Fibroblast of skin of abdomen (primary cell): ENCODE measurements around the gene ASAP3.

Source experiments
- DNase-seq: peaks from one replicate; pipeline ENCODE4 v3.0.0-alpha.2; 2013

The ASAP3 gene

DNA sequence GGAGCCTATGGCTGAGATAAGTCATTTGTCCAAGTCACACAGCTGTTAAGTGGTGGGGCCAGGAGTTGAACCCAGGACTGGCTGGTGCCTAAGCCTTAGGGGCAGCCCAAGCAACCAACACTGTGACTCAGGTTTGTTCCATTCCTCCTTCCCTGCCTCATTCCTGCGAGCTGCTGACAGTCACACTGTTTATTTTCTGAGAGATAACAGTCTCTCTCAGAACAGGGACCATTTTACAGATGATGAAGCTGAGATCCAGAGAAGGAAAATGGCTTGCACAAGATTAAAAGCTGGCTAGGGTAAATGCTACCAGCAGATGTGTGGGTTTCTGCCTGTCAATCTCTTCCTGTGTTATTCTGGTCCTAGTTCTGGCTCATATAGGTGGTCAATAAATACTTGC lies 35.1 kb downstream of the ASAP3 start:
- no peak for DNase-seq

GRCh38 chr1:23446661-23447310 lies 37.2 kb downstream of the ASAP3 start:
- no peak for DNase-seq

GRCh38 chr1:23444596-23445390 lies 39.2 kb downstream of the ASAP3 start:
- DNase-seq: no peak

DNA sequence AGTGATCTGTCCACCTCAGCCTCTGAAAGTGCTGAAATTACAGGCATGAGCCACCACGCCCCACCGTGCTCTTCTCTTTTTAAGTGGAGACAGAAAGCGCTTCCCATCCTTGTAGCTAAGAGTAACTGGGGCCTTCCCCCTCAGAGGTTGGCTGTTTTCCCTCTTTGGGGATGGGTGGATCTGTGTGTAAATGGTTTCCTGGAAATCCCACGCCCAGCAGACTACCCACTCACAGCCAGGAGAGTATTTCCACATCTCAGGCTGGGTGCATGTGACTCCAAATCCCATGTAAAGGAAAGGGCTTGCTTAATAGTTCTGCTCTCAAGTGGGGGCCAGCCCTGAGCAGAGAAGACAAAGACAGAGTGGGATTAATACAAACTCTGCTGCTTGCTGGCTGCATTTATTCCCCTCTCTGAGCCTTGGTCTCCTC lies 39.9 kb downstream of the ASAP3 start:
- peak; percentile 72 for DNase-seq

- no peak for DNase-seq
Measured at GRCh38 chr1:23442751-23443150, 41.2 kb downstream of the ASAP3 start.

DNA sequence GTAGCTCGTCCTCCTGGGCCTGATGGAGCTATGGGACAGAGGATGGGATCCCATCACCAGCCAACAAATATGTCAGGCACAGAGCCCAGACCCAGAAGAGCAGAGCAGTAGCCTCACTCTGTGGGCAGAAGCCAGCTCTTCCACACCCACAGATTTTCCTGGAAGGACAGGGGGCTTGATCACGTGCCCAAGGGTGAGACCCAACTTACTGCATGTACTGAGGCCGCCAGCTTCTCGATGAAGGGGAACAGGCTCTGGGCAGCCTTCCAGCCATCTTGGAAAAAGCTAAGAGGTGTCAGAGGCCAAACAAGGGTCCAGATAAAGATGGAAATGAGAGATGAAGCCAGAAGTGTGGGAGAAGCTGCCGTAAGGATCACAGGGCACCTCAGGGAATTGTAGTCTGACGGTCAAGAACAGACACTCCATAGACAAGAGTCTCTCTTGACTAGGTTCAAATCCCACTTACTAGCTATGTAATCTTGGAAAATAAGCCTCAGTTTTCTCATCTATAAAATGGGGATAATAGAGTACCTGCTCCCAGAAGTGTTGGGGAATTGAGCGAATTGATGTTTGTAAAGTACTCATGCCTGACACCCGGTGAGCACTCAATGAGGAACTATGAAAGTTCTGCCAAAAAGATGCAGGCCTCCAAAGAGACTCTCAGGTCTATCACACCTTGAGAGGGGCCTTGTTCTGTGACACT lies 42.4 kb downstream of the ASAP3 start:
- no peak for DNase-seq

DNA sequence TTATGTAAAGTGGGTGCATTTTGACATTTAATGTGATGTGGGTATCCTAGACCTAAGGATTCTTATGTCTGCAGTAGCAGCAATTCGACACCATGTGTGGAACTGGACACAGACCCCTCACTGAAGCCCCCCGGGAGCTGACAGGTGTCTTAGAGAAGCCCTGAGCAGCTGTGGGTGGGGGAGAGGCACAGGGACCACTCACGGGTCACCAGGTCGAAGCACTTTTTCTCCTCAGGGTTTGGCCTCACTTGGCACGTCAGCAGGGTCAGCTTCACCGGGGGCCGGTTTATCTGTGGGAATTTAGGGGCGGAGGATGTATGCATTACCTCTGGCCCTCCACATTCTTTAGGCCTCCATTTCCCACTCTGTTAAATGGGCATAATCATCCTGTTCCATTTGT lies 45.4 kb downstream of the ASAP3 start:
- DNase-seq: no peak

- DNase-seq: no peak
Measured at GRCh38 chr1:23437355-23437664, 46.7 kb downstream of the ASAP3 start.

DNA sequence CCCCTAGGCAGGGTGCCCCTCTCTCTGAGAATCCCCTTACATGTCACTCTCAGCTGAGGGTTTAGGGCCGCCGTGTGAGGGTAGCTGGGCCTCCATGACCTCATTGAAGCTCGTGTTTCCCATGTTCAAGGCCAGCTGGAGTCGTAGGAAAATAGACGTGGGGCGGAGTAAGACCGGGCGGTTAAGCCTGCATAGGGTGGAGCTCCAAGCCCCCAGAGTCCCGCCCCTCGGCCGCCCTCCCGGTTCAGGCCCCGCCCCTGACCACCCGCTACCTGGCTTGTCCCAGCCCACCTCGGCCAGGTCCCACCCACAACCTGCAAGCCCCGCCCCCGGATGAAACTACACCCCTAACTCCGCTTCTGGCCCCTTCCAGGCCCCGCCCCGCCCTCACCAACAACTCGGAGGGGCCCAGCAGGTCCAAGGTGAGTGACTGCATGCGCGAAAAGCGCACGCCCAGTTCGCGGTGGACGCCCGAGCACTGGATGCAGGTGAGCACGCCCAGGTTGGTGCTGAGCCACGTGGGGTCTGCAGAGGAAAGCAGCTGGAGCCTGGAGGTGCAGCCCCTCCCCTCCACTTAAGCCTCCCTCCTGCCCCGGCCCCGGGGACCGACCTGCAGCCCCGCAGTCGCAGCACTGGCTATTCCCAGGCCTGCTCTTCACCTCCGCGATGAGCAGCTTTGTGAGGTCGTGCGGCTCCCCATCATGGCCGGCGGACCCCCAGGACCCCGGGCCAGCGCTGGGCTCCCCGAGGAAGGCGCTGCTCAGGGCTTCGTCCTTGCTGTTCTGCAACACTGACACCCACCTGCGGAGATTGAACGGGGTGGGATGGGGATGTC lies 47.2 kb downstream of the ASAP3 start:
- no peak for DNase-seq

DNA sequence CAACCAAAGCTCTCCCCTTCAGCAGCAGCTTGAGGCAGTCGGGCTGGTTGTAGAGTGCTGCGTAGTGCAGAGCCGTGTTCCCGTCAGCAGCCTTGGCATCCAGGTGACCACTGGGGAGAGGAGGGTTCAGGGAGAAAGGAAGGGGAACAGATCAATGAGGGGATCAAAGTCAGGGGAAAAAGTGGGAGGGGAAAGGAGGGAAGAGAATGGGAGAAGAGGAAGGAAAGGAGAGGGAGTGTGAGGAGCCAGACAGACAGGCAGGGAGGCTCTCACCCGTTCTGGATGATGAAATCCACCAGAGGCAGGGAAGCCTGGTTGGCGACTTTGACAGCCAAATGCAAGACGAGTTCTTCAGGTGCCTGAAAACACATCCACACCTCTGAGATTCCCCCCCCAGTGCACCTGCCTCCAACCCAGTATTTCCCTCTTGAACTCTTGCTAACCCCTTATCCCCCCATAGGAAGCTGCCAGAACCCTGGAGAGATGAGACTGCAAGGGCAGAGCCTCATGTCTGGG lies 49.7 kb downstream of the ASAP3 start:
- no peak for DNase-seq

DNA sequence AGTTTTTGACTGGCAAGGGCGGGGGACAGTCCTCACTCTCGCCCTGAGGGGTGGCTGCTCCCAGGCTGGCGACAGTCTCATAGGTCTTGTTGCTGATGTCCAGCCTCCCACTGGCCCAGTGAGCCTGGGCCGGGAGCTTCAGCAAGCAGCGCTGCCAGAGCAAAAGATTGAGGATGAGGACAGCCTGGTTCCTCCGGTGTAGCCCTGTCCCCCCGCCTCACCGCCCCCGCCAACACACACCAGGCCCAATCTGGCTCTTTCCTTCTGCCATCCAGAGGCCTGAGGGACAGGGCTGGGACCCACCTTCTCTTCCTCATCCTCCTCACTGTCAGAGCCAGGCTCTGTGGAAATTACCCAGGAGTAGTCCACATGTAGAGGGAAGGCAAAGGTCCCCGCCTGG lies 50.9 kb downstream of the ASAP3 start:
- DNase-seq: no peak

- DNase-seq: no peak
Measured at GRCh38 chr1:23431431-23431830, 52.5 kb downstream of the ASAP3 start.

DNA sequence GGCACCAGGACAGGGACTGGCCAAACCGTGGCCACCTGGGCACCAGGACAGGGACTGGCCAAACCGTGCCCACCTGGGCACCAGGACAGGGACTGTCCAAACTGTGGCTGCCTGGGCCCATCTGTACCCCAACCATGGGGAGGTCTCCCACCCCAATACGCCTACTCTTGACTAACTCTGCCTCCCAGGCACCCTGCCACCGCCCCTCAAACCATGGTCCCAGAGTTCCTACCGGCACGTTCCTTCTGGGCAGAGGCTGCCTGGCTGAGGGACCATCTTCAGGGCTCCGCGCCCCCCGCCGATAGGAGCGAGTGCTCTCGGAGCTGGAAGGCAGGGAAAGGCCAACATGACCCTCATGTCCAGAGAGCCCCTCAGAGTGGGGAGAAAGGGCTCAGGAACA lies 53.2 kb downstream of the ASAP3 start:
- DNase-seq: no peak

GRCh38 chr1:23428136-23428905 lies 55.7 kb downstream of the ASAP3 start:
- DNase-seq: no peak

DNA sequence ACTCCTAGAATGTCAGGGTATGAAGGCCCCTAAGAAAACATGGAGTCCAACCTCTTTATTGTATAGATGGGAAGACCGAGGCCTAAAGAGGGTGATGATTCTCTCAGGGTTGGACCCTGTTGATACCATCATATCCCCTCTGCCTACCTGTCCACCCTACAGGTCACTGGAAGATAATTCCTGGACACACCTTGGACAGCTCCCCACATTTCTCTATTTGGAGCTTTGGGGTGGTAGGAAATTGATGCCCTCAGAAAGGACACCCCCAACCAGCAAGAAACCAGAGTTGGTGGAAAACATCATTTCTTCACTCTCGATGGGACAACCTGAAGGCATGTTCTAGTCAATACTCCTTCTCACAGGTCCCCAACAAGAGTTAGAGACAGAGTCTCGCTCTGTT lies 56.4 kb downstream of the ASAP3 start:
- DNase-seq: no peak

GRCh38 chr1:23426828-23427227 lies 57.2 kb downstream of the ASAP3 start:
- DNase-seq: no peak

DNA sequence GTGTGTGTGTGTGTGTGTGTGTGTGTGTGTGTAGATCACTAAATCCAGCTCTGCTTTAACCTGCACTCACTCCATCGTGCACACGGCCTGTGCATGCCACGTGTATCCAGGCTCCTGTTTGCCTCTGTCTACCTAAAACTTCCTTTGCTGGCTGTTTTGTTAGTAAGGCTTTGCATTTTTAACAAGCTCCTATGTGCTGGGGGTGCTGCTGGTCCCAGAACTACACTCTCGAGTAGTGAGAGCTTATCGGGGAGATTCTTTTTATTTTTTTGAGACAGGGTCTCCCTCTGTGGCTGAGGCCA lies 58.8 kb downstream of the ASAP3 start:
- DNase-seq: no peak

GRCh38 chr1:23424293-23425192 lies 59.4 kb downstream of the ASAP3 start, which contains the start of gene TCEA3:
TCEA3 (minus strand) TSS chr1:23424748; CDS start chr1:23424633, 115 bp downstream.
- DNase-seq: peak; percentile 30

GRCh38 chr1:23423415-23424292 lies 60.3 kb downstream of the ASAP3 start:
- DNase-seq: no peak

GRCh38 chr1:23422941-23423340 lies 61.0 kb downstream of the ASAP3 start:
- no peak for DNase-seq
